Astrocyte (in vitro differentiated cells and primary cell): ENCODE measurements around the gene CTAGE1.

Experiments used
- CTCF ChIP-seq: IDR thresholded peaks from 2 replicates; pipeline ENCODE4 v1.5.1; 2011; ENCODE audit warnings: low read depth, mild to moderate bottlenecking, inconsistent platforms, low read length, moderate library complexity; ENCODE audit not compliant: insufficient read depth
- EZH2 ChIP-seq: IDR thresholded peaks from 2 replicates; pipeline ENCODE4 v1.6.1; 2012; ENCODE audit warnings: mild to moderate bottlenecking, low read length, inconsistent platforms; ENCODE audit not compliant: insufficient read depth

GRCh38 chr18:22387787-22388186, 29.9 kb downstream of the CTAGE1 start:
- TF ChIP-seq EZH2 (no peak), CTCF (no peak)
